NAMALWA (cell line): ENCODE data around the gene TDRD7.

Experiments
- DNase-seq: peaks from one replicate; pipeline ENCODE4 v3.0.0-alpha.2; 2015; ENCODE audit warnings: low spot score

TDRD7 gene

GRCh38 chr9:97387936-97388684 is 23.8 kb upstream of the TDRD7 start:
- no peak for DNase-seq

GRCh38 chr9:97388721-97389238 is 23.1 kb upstream of the TDRD7 start:
- DNase-seq: peak; percentile 19

- DNase-seq: no peak
Measured at GRCh38 chr9:97389249-97389648, 22.6 kb upstream of the TDRD7 start.

DNA sequence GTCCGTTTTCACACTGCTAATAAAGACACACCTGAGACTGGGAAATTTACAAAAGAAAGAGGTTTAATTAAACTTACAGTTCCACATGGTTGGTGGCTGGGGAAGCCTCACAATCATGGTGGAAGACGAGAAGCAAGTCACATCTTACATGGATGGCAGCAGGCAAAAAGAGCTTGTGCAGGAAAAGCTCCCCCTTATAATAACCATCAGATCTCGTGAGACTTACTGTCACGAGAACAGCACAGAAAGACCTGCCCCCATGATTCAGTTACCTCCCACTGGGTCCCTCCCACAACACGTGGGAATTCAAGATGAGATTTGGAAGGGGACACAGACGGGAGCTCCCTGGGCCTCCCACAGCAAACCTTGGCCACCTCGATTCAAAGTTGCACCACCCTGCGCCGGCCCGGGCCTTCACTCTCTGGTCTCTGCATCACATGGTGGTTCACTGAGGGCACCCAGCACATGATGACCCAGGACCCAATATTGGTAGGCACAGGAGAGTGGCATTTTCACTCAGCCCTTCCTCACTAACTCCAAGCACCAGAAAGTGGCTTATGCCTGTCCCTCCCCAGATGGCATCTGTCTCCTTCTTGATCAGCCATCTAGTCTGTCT is 21.0 kb upstream of the TDRD7 start:
- no peak for DNase-seq

DNA sequence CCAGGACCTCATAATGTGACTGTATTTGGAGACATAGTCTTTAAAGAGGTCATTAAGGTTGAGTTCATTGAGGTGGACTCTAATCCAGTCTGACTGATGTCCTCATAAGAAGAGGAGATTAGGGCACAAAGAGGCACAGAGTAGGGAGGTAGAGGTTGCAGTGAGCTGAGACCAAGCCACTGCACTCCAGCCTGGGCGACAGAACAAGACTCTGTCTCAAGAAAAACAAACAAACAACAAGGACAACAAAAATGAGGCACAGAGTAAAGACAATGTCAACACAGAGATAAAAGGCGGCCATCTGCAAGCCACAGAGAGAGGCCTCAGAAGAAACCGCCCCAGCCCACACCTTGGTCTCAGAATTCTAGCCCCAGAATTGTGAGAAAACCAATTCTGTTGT is 17.0 kb upstream of the TDRD7 start:
- DNase-seq: no peak

DNA sequence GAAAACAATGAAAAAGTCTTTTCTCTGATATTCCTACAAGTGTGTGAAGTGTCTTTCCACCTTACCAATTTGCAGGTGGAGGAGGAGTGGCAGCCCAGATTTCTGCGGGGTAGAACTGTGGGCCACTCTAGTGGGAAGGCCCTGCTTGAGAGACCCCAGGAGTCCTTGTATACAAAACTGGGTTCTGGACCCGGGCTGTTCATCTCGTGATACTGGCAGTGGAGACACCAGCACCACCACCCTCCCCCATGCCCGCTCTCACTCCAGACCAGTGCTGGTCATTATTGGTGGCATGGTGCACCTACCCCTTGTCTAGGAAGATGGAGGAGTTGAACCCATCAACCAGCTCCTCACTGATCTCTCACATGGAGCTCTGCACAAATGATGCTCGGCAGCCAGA is 16.2 kb upstream of the TDRD7 start:
- no peak for DNase-seq

- DNase-seq: no peak
Measured at GRCh38 chr9:97396256-97396655, 15.6 kb upstream of the TDRD7 start.

- no peak for DNase-seq
Measured at GRCh38 chr9:97397220-97397619, 14.7 kb upstream of the TDRD7 start.

DNA sequence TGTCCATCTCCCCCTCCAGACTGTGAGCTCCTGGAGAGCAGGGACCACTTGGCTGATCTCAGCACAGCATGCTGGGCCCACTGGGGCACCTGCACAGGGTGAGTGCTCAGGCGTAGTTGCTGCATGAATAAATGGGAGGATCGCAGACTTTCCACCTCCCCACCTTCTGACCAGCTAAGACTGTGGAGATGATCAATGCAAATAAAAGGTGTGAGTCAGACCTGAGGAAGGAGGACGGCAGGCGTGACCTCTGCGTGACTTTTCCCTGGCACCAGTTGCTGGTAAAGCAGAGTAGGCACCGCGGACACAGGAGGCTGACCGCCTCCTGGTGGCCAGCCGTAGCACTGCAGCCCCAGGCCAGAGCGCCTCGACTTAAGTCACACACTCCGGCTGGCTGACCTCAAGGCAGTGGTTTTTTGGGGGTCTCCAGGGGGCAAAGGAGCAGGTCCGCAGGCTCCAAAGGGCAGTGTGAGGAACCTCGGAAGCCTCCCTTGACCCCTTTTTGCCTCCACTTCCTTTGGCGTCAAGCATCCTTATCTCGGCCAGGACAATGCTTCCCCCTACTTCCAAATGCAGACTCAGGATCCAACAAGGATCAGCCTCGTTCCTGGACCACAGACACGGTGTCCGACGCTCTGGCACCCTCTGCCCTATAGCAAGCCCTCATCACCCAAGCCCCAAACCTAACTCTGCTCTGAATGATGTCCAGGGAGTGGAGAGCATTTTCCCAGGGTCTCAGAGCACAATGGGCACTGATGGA is 12.7 kb upstream of the TDRD7 start:
- peak; percentile 51 for DNase-seq

GRCh38 chr9:97403746-97404316 is 8.1 kb upstream of the TDRD7 start:
- DNase-seq: no peak

- no peak for DNase-seq
Measured at GRCh38 chr9:97405551-97405950, 6.3 kb upstream of the TDRD7 start.

DNA sequence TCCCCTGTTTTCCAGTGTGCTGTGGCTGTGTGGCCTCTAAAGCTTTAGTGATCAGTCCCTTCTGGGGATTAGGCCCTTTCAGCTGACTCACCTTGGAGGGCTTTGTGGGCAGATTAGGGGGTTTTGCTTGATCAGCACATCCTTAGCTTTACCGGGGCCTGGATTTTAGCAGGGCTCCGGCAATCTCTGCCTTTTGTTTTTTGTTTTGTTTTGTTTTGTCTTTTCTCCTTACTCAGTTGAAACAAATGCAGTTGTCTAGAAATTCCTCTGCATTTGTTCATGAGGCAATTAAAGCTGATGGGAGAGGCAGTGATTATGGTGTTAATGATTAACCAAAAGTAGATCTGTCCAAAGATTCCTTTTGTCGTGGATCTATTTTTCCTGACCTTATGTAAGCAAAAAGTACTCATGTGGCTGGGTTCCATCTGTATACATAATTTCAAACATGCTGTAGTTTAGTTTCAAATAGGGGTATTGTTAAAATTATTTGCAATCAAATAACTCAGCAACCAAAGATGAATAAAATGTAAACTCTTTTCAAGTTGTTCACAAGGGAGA is 5.2 kb upstream of the TDRD7 start:
- DNase-seq: no peak

DNA sequence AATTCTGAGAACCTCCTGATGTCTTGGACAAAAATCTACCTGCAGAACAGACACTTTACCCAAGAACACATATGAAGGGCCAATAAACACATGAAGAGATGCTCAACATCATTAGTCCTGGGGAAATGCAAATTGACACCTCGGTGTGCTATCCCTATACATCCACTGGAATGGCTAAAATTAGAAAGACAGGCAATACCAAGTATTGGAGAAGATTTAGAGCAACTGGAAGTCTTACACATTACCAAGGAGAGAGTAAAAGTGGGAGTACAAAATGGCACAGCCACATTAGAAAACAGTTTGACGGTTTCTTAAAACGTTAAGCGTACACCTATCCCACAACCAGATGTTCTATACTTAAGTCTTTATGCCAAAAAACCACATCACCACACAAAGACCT is 3.3 kb upstream of the TDRD7 start:
- no peak for DNase-seq

DNA sequence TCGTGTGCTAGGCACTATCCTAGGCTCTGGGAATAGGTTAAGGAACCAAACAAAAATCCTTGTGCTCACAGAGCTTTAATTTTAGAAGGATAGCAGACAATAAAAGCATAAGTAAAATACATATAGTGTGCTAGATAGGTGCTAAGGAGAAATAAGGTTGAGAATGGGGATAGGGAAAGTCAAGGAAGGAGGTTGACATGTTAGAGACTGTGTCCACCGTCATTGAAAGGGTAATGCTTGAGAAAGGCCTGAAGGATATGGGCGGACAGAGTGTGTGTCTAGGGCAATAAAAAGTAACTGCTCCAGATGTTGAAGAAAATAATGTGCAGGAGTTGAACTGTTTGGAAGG is 482 bp upstream of the TDRD7 start:
- no peak for DNase-seq

DNA sequence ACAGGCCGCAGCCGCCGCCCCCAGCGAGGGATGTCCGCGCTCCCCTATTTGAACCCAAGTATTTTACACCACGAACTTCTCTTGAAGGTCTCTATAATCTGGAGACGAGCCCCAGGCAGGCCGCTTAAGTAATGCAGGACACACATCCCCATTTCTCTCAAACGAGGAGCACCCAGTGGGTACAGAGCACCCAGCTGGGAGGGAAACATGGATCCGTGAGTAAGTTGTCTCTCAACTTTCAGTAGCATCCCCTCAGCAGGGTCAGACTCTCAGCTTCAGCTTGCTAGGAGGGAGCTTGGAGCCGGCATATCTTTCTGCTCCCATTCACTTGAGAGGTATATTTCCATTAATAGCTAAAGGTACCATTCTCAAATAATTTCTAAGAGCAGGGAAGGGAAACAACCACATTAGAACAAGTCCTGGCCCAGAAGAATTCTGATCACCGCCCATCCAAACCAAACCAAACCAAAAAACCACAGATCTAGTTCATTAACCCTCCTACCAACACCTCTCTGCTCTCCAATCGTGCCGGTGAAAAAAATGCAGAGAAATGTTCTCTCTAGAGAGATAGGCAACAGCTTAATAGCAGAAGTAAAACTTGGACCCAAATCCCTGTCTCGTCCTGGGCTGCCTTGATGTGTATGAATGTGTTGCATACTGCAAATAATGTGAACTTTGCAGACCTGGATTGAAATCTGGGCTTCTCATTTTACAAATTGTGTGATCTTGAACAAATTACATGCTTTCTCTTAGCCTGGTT is 910 bp downstream of the TDRD7 start:
- DNase-seq: peak; percentile 33

GRCh38 chr9:97413462-97413861 is 1.6 kb downstream of the TDRD7 start:
- no peak for DNase-seq

DNA sequence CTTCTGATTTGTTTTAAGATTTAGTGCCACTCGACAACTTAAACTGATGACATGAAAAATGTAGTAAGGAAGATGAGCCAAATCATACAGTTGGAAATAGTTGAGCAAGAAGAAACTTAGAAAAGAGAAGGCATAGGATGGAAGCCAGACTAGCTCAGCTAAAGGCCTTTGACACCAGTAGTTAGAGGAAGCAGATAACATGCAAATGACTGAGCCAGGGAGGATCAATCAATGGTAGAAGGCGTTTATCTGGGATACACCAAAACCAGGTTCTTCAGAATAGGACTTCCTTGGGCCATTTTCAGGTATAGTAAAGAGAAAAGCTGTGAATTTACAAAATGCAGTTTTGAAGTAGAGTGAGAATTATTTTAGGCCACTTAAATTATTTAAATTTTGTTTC is 3.2 kb downstream of the TDRD7 start:
- no peak for DNase-seq

DNA sequence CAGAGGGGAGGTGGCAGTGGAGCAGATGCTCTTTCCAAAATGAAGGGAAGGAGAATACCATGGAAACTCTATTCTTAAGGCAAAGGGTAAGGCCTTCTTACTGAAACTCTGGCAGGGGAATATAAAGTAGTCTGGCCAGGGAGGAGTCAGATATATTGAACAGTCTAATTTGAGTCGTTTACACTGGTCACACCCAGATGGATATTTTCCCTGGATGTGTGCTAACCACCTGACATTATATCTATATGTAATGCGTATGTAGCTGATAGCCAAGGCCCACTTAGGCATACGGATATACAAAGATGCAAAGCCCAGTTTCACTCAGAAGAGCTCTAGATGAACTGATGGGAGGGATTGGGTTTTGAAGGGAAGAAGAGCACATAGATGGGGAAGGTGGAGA is 7.0 kb downstream of the TDRD7 start:
- DNase-seq: no peak

DNA sequence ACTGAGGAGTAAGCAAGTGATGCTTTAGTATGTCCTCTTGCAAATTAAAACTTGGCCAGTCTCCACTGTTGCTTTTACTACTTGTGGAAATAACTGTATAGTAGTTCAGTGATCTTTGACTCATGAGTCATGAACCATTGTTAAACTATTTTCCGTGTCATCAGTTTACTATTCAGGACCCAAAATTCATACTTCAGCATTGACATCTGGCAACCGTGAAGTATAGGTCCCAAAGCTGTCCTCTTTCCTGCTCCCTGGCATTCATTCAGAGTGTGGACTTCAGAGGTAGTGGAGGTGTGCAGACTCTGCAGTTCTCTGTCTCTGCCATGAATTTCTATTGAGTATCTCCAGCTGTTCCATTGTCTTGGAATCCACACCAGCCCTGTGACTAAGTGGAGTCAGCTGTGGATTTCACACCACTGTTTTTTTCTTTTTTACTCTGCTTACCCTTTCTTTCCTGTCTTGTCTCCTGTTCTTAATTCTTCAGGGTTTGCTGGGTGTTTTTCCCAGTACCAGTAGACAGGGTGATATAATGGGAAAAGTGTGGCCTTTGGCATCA is 7.5 kb downstream of the TDRD7 start:
- no peak for DNase-seq

DNA sequence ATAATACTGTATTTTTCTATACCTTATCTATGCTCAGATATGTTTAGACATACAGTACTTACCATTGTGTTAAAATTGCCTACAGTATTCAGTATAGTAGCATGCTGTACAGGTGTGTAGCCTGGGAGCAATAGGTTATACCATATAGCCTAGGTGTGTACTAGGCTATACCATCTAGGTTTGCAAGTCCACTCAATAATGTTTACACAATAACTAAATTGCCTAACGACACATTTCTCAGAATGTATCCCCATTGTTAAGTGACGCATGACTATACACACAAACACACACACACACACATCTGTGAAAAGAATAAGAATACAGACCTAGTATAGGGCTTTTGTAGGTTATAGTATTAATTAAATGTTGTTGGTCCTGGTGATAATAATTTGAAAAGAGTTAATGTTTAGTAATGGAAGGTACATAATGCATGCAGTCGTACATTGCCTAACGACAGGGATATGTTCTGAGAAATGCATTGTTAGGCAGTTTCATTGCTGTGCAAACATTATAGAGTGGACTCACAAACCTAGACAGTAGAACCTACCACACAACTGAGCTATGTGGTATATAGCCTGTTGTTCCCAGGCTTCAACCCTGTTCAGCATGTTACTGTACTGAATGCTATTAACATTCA is 13.6 kb downstream of the TDRD7 start:
- no peak for DNase-seq

DNA sequence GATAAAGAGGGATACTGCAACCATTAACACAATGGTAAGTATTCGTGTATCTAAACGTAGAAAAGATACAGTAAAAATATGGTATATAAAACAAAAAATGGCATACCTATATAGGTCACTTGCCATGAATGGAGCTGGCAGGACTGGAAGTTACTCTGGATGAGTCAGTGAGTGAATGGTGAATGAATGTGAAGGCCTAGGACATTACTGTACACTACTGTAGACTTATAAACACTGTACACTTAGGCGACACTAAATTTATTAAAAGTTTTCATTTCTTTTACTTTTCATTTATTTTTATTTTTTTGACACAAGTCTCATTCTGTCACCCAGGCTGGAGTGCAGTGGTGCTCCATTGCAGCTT is 14.1 kb downstream of the TDRD7 start:
- no peak for DNase-seq
